HepG2 (cell line): Measurements from ENCODE around the gene SPATA7. TPM values are rescaled to one million over a fixed set of nuclear protein-coding genes. Genes with fewer than 3 reads are reported as not detected.

ENCODE experiments used
- BCL6 ChIP-seq: IDR thresholded peaks from 2 replicates; pipeline ENCODE4 v1.6.1; 2016; ENCODE audit warnings: missing genetic modification reagents, missing compliant biosample characterization
- CREM ChIP-seq, 2 experiments: sonication (generic) in 1 of 2; formaldehyde crosslinking in 1 of 2; IDR thresholded peaks; 2 replicates each; pipeline versions ENCODE4 v1.4.0 to v1.6.1; 2016 to 2020; ENCODE audit warnings: antibody characterized with exemption in 1 of 2, mild to moderate bottlenecking in 1 of 2, missing genetic modification reagents in 1 of 2
- FUBP1 ChIP-seq: sonication (generic); formaldehyde crosslinking; IDR thresholded peaks from 2 replicates; pipeline ENCODE4 v1.5.1; 2020; ENCODE audit warnings: missing genetic modification reagents, mild to moderate bottlenecking, borderline replicate concordance
- HNRNPUL1 ChIP-seq: fragments of 200-400 bp; formaldehyde crosslinking; IDR thresholded peaks from 2 replicates; pipeline ENCODE4 v1.6.1; 2017; ENCODE audit warnings: low read depth, mild to moderate bottlenecking, low read length, moderate library complexity
- PATZ1 ChIP-seq: sonication (generic); formaldehyde crosslinking; IDR thresholded peaks from 2 replicates; pipeline ENCODE4 v1.4.0; 2020; ENCODE audit warnings: missing genetic modification reagents
- PRDM10 ChIP-seq: sonication (generic); formaldehyde crosslinking; IDR thresholded peaks from 2 replicates; pipeline ENCODE4 v1.4.0; 2020; ENCODE audit warnings: low read depth, missing genetic modification reagents
- RAD51 ChIP-seq: fragments of 450-650 bp; IDR thresholded peaks from 2 replicates; pipeline ENCODE4 v1.6.1; 2016; ENCODE audit warnings: borderline replicate concordance
- SKIL ChIP-seq: sonication (generic); formaldehyde crosslinking; IDR thresholded peaks from 2 replicates; pipeline ENCODE4 v1.8.0; 2022; ENCODE audit warnings: missing genetic modification reagents, mild to moderate bottlenecking, moderate library complexity, borderline replicate concordance
- SMYD3 ChIP-seq: sonication (generic); formaldehyde crosslinking; IDR thresholded peaks from 2 replicates; pipeline ENCODE4 v1.8.1; 2023; ENCODE audit warnings: mild to moderate bottlenecking, missing genetic modification reagents
- ZBTB14 ChIP-seq: sonication (generic); formaldehyde crosslinking; IDR thresholded peaks from 2 replicates; pipeline ENCODE4 v1.4.0; 2020; ENCODE audit warnings: missing genetic modification reagents
- ZNF296 ChIP-seq: sonication (generic); formaldehyde crosslinking; conservative IDR thresholded peaks from 2 replicates; pipeline ENCODE4 v1.5.0; 2020; ENCODE audit warnings: mild to moderate bottlenecking, missing genetic modification reagents
- ZNF512 ChIP-seq: sonication (generic); formaldehyde crosslinking; IDR thresholded peaks from 2 replicates; pipeline ENCODE4 v1.4.0; 2020; ENCODE audit warnings: mild to moderate bottlenecking, missing genetic modification reagents
- ZNF660 ChIP-seq: sonication (generic); formaldehyde crosslinking; IDR thresholded peaks from 2 replicates; pipeline ENCODE4 v1.5.1; 2020; ENCODE audit warnings: mild to moderate bottlenecking, low read depth, missing genetic modification reagents, borderline replicate concordance
- ZNF883 ChIP-seq: sonication (generic); formaldehyde crosslinking; IDR thresholded peaks from 2 replicates; pipeline ENCODE4 v1.5.1; 2020; ENCODE audit warnings: mild to moderate bottlenecking, missing genetic modification reagents; ENCODE audit errors: not compliant biosample characterization
- polyA plus RNA-seq, 8 experiments: library from polyadenylated mRNA; depleted of rRNA in 3 of 8; stranded (reverse) in 7 of 8; unstranded in 1 of 8; fragments of >200 nt; fragmentation: Illumina TruSeq in 4 of 8; extraction: Trizol in 4 of 8; gene quantifications; 2 replicates each; pipeline versions ENCODE4 v1.2.1 to v1.2.3, GENCODE V29; 2011 to 2016; ENCODE audit warnings: low read depth in 4 of 8, missing spikeins in 1 of 8, mixed read lengths in 1 of 8; ENCODE audit not compliant: insufficient read depth in 1 of 8
- total RNA-seq, 5 experiments: library from RNA; depleted of rRNA; stranded (reverse); fragments of >200 nt; fragmentation: Illumina TruSeq; extraction: Trizol; gene quantifications; 2 replicates each; pipeline ENCODE4 v1.2.3, GENCODE V29; 2016; ENCODE audit warnings: low read depth in 1 of 5

The SPATA7 gene
- total and polyA plus RNA-seq, 2 of the 13 experiments (the other 11 are each of a cell fraction or from before 2014, with no cell fraction given), result 3.6 to 5.5 TPM

GRCh38 chr14:88385212-88386101 is at the start of gene SPATA7 (continued):
- no peak for TF ChIP-seq SKIL (CRISPR knock-in tag)
- no peak for TF ChIP-seq HNRNPUL1
- TF ChIP-seq RAD51, result no peak
- TF ChIP-seq ZBTB14 (CRISPR knock-in tag), result no peak
- TF ChIP-seq FUBP1, result no peak
- peak; percentile 53 for TF ChIP-seq ZNF883 (CRISPR knock-in tag)
- TF ChIP-seq ZNF660 (CRISPR knock-in tag), result no peak
- TF ChIP-seq BCL6 (CRISPR knock-in tag), result 0 out of 2 replicates have a peak, but pooled peaks have one; percentile 20
- no peak for TF ChIP-seq ZNF296 (CRISPR knock-in tag)
- TF ChIP-seq PATZ1 (CRISPR knock-in tag), result peak; percentile 71
- TF ChIP-seq PRDM10 (CRISPR knock-in tag), result no peak
- TF ChIP-seq CREM (IDR thresholded peaks at IDR 0.05), result peak; percentile 96
- TF ChIP-seq CREM (CRISPR knock-in tag; IDR thresholded peaks at IDR 0.05), result no peak
- no peak for TF ChIP-seq ZNF512 (CRISPR knock-in tag)
- no peak for TF ChIP-seq SMYD3
